ENCODE results near the gene TCL1A.

The TCL1A gene

GRCh38 chr14:95712398-95712797, 1.5 kb downstream of the TCL1A start:
- no peak overlapping the region for H3K27ac ChIP-seq
- TF ChIP-seq CTCF (IDR thresholded peaks at IDR 0.05), result no peak

DNA sequence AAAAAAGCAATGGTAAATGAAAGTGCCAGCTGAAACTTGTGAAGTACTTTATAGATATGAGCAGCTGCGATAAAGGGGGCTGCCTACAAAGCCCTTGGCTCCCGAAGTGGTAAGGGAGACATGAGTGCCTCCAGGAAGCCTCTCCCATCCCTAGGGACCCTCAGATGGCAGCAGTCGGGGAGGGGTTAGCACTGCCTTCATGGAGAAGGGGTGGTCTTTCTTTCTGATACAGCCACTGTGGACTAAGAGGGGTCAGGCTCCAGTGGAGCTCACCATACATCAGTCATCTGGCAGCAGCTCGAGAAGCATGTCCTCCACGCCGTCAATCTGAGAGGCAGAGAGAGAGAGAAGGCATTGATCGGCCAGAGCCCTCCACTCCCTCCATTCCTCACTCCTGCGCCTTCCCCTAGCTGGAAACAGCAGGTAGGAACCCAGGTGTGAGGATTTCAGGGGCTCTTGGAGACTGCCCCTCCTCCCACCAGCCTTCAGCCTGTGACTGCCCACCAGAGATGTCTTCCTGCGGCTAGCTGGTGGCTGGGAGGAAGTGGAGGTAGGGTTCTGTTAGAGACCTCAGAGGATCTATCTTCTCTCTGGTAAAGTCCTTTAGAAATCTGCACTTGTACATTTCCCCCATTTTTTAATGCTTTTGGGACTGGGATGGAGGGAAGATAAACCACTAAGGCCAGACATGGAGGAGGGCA, 2.3 kb downstream of the TCL1A start:
- no peak for DNase-seq
- no peaks in the 10 kb centered on the region for H3K36me3 ChIP-seq
- intact Hi-C loops (cut with DNase I; ENCODE audit: low total_unique reads), result no loop called here
- no peaks in the 10 kb centered on the region for H3K4me1 ChIP-seq
- peaks cover 0 to 15% of the 10 kb centered on the region in 2 donors for H3K27me3 ChIP-seq
- no peaks in the 10 kb centered on the region for H3K9me3 ChIP-seq
- H3K27ac ChIP-seq, result no peak overlapping the region
- TF ChIP-seq CTCF (IDR thresholded peaks at IDR 0.05), result no peak
- no peak overlapping the region for H3K4me3 ChIP-seq

More at GRCh38 chr14:95712398-95712797, 1.5 kb downstream of the TCL1A start:
- peaks cover 0 to 15% of the 10 kb centered on the region in 2 donors for H3K27me3 ChIP-seq
- no peaks in the 10 kb centered on the region for H3K36me3 ChIP-seq
- intact Hi-C loops (cut with DNase I; ENCODE audit: low total_unique reads), result no loop called here
- H3K9me3 ChIP-seq, result no peaks in the 10 kb centered on the region
- H3K4me3 ChIP-seq, result no peak overlapping the region
- H3K4me1 ChIP-seq, result no peaks in the 10 kb centered on the region
- DNase-seq, result no peak

DNA sequence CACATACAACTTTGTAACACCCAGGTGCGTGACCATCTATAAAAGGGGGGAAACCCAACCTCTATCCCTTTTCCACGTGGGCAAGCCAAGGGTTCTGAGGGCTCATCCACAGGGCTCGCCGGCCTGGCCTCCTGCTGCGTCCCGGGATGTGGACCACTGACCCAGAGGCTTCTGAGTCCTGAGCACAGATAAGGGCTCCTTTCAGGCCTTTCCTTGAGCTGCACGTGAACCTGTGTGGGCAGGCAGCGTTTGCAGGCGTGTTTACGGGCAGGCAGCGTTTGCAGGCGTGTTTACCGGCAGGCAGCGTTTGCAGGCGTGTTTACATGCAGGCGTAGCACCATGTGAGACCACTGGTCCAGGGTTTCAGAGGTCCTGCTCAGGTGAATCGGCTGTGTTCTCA, 3.8 kb downstream of the TCL1A start:
- no peak overlapping the region for H3K27ac ChIP-seq
- peaks cover 0 to 15% of the 10 kb centered on the region in 2 donors for H3K27me3 ChIP-seq
- no peak for DNase-seq
- H3K36me3 ChIP-seq, result no peaks in the 10 kb centered on the region
- no peak overlapping the region for H3K4me3 ChIP-seq
- no peaks in the 10 kb centered on the region for H3K4me1 ChIP-seq
- intact Hi-C loops (cut with DNase I; ENCODE audit: low total_unique reads), result no loop called here
- H3K9me3 ChIP-seq, result no peaks in the 10 kb centered on the region
- no peak for TF ChIP-seq CTCF (IDR thresholded peaks at IDR 0.05)

DNA sequence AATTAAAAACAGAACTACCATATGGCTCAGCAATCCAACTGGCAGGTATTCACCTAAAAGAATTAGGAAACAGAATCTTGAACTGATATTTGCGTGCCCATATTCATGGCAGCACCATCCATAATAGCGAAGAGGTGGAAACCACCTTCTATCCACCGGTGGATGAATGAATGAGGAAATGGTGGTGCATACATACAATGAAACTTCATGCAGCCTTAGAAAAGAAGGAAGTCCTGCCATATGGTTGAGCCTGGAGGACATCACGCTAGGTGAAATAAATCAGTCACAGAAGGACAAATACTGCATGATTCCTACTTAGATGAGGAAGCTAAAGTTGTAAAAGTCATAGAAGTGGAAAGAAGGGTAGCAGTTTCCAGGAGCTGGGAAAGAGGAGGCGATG, 6.6 kb downstream of the TCL1A start:
- intact Hi-C loops (cut with DNase I; ENCODE audit: low total_unique reads), result no loop called here
- DNase-seq, result no peak
- H3K27ac ChIP-seq, result no peak overlapping the region
- no peaks in the 10 kb centered on the region for H3K4me1 ChIP-seq
- no peaks in the 10 kb centered on the region for H3K36me3 ChIP-seq
- H3K27me3 ChIP-seq, result peaks cover 0 to 8% of the 10 kb centered on the region in 2 donors
- no peak for TF ChIP-seq CTCF (IDR thresholded peaks at IDR 0.05)
- H3K4me3 ChIP-seq, result no peak overlapping the region
- no peaks in the 10 kb centered on the region for H3K9me3 ChIP-seq

DNA sequence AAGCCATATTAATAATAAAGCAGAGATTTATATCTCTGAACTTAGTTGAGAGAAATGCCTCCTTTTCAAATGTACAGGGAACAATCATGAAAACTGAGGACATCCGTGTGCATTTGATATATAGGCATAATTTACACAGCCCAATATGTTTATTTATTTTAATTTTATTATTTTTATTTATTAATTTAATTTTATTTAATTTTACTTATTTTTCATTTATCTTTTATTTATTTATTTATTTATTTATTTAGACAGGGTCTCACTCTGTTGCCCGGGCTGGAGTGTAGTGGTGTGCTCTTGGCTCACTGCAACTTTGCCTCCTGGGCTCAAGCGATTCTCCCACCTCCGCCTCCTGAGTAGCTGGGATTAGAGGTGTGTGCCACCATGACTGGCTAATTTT, 8.4 kb downstream of the TCL1A start:
- H3K4me3 ChIP-seq, result no peak overlapping the region
- H3K27me3 ChIP-seq, result peaks cover 0 to 8% of the 10 kb centered on the region in 2 donors
- no peak for DNase-seq
- no peak overlapping the region for H3K27ac ChIP-seq
- no peaks in the 10 kb centered on the region for H3K36me3 ChIP-seq
- TF ChIP-seq CTCF (IDR thresholded peaks at IDR 0.05), result no peak
- H3K9me3 ChIP-seq, result no peaks in the 10 kb centered on the region
- intact Hi-C loops (cut with DNase I; ENCODE audit: low total_unique reads), result no loop called here
- peaks cover 0 to 1% (median 0%) of the 10 kb centered on the region in 4 donors for H3K4me1 ChIP-seq
